Stimulated activated CD4-positive, alpha-beta T cell treated with anti-CD3 and anti-CD28 coated beads, Interleukin-15, amount 100 ng/mL, for 1 hour (primary cell): ENCODE data around the gene CLEC16A.

Experiments used
- DNase-seq, 2 donors: peaks; one replicate each; pipeline ENCODE4 v3.0.0-alpha.2; 2020; ENCODE audit warnings: low read depth in 1 of 2, low spot score in 1 of 2

CLEC16A gene, protein sequence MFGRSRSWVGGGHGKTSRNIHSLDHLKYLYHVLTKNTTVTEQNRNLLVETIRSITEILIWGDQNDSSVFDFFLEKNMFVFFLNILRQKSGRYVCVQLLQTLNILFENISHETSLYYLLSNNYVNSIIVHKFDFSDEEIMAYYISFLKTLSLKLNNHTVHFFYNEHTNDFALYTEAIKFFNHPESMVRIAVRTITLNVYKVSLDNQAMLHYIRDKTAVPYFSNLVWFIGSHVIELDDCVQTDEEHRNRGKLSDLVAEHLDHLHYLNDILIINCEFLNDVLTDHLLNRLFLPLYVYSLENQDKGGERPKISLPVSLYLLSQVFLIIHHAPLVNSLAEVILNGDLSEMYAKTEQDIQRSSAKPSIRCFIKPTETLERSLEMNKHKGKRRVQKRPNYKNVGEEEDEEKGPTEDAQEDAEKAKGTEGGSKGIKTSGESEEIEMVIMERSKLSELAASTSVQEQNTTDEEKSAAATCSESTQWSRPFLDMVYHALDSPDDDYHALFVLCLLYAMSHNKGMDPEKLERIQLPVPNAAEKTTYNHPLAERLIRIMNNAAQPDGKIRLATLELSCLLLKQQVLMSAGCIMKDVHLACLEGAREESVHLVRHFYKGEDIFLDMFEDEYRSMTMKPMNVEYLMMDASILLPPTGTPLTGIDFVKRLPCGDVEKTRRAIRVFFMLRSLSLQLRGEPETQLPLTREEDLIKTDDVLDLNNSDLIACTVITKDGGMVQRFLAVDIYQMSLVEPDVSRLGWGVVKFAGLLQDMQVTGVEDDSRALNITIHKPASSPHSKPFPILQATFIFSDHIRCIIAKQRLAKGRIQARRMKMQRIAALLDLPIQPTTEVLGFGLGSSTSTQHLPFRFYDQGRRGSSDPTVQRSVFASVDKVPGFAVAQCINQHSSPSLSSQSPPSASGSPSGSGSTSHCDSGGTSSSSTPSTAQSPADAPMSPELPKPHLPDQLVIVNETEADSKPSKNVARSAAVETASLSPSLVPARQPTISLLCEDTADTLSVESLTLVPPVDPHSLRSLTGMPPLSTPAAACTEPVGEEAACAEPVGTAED

DNA sequence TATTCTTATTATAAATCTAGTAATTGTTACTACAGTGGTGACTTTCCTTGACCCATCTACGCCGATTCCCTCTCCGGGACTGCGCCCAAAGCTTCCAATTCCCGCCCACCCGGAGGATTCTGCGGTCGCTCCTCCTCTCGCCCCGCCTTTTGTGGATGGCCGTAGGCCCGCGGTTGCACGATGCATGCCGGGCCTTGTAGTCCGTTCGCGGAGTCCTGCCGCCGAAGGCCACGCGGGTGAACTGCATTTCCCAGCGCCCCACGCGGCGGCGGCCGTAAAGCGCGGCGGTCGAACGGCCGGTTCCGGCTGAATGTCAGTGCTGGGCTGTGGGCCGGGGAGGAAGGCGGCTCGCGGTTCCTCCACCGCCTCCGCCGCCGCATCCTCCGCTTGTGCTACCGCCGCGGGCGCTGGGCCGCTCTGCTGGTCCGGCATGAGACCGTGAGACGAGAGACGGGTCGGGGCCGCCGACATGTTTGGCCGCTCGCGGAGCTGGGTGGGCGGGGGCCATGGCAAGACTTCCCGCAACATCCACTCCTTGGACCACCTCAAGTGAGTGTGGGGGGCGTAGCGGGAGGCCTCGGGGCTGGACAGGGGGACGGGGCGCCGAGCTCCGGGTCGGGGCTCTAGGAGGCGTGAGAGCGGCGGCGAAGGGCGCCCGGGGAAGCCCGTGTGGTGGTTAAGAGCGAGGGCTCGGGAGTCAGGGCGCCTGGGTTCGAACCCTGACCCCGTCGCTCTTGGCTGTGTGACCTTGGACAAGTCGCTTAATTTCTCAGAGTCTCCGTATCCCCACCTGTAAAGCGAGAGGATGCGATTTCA is at the start of gene CLEC16A:
TSS of gene CLEC16A (plus strand) at position 316 of the 816 bp plus-strand sequence. CDS start at position 470, 154 bp downstream.
- peak; percentile 91 to 95 for DNase-seq

GRCh38 chr16:10895053-10895946 is 49.1 kb upstream of the CLEC16A start:
- no peak for DNase-seq

DNA sequence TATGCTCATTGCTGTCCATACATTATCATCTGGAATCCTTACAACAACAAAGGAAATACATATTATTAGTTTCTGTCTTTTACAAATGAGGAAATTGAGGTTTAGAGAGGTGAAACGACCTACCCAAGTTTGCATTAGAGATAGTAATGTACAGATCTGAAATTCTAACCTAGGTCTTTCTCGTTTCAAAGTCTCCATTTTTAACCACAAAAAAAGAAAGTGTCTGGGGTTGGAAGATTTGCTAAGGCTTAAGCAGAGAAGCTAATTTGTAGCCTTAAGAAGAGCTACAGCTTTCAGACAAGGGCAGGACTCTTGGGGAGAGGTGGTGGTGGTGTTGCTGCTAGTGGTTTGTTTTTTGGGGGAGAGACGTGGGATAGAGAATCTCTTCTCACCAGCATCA is 48.2 kb upstream of the CLEC16A start:
- DNase-seq, result no peak

GRCh38 chr16:10896723-10897122 is 47.6 kb upstream of the CLEC16A start:
- no peak for DNase-seq

GRCh38 chr16:10897134-10897533 is 47.2 kb upstream of the CLEC16A start:
- no peak for DNase-seq

GRCh38 chr16:10902999-10903398 is 41.4 kb upstream of the CLEC16A start:
- no peak for DNase-seq

DNA sequence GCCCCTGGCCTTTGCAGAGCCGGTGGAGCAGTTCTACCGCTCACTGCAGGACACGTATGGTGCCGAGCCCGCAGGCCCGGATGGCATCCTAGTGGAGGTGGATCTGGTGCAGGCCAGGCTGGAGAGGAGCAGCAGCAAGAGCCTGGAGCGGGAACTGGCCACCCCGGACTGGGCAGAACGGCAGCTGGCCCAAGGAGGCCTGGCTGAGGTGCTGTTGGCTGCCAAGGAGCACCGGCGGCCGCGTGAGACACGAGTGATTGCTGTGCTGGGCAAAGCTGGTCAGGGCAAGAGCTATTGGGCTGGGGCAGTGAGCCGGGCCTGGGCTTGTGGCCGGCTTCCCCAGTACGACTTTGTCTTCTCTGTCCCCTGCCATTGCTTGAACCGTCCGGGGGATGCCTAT is 37.9 kb upstream of the CLEC16A start:
- DNase-seq, result no peak

DNA sequence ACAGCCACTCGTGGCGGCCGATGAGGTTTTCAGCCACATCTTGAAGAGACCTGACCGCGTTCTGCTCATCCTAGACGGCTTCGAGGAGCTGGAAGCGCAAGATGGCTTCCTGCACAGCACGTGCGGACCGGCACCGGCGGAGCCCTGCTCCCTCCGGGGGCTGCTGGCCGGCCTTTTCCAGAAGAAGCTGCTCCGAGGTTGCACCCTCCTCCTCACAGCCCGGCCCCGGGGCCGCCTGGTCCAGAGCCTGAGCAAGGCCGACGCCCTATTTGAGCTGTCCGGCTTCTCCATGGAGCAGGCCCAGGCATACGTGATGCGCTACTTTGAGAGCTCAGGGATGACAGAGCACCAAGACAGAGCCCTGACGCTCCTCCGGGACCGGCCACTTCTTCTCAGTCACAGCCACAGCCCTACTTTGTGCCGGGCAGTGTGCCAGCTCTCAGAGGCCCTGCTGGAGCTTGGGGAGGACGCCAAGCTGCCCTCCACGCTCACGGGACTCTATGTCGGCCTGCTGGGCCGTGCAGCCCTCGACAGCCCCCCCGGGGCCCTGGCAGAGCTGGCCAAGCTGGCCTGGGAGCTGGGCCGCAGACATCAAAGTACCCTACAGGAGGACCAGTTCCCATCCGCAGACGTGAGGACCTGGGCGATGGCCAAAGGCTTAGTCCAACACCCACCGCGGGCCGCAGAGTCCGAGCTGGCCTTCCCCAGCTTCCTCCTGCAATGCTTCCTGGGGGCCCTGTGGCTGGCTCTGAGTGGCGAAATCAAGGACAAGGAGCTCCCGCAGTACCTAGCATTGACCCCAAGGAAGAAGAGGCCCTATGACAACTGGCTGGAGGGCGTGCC is 37.2 kb upstream of the CLEC16A start:
- no peak for DNase-seq

DNA sequence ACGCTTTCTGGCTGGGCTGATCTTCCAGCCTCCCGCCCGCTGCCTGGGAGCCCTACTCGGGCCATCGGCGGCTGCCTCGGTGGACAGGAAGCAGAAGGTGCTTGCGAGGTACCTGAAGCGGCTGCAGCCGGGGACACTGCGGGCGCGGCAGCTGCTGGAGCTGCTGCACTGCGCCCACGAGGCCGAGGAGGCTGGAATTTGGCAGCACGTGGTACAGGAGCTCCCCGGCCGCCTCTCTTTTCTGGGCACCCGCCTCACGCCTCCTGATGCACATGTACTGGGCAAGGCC is 36.7 kb upstream of the CLEC16A start:
- no peak for DNase-seq

DNA sequence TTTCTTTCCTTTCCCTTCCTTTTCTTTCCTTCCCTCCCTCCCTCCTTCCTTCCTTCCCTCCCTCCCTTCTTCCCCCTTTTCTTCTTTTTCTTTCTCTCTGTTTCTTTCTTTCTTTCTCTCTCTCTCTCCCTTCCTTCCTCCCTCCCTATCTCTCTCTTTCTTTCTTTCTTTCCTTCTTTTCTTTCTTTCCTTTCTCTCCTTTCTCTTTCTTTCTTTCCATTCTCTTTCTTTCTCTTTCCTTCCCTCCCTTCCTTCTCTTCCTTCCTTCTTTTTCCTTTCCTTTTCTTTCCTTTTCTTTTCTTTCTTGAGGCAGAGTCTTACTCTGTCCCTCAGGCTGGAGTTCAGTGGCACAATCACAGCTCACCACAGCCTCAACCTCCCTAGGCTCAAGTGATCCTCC is 33.1 kb upstream of the CLEC16A start:
- no peak for DNase-seq

- no peak for DNase-seq
Observed at GRCh38 chr16:10916534-10916933, 27.8 kb upstream of the CLEC16A start.

DNA sequence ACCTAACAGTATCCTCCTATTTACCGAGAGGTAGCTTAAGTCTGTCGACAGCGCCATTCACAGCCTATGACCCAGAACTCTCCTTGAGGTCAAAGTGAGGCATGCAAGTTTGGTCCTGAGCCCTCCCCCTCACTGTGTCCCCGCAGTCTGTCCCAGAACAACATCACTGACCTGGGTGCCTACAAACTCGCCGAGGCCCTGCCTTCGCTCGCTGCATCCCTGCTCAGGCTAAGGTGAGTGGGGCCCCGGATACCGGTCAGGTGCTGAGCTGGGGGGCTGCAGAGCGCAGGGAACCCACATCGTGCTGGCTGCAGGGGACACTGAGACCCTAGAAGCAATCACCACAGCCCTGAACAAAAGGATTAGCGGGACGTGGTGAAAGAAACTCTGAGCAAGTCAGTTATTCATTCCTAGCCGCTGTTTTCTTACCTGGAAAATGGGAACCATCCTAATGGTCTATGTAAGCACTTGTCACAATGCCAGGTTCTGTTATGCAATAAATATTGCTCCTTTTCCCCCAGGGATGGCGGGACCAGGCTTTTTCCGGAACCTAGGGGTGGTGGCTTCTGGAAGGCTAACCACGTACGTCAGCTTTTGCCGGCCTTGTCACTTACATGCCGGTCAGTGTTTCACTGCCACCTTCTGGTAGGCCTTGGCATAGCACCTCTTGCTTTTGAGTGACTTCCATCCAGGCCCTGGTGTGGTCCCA is 25.9 kb upstream of the CLEC16A start:
- peak; percentile 43 to 63 for DNase-seq

DNA sequence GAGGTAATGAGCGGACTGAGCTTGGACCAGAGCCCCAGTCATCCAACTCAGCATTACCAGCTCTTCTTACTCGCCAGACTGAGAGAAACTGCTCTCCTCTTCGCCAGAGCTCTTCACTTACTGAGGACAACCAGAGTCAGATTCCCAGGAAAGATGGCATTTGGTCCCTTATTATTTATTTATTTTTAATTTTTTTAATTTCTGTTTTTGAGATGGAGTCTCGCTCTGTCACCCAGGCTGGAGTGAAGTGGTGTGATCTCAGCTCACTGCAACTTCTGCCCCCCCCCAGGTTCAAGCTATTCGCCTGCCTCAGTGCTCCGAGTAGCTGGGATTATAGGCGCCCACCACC is 25.4 kb upstream of the CLEC16A start:
- no peak for DNase-seq

GRCh38 chr16:10920726-10921427 is 23.5 kb upstream of the CLEC16A start:
- DNase-seq, result no peak

- DNase-seq, result no peak
Observed at GRCh38 chr16:10921536-10922327, 22.6 kb upstream of the CLEC16A start.

GRCh38 chr16:10922328-10923145 is 21.8 kb upstream of the CLEC16A start:
- DNase-seq, result no peak
